HG03457 (cell line): ENCODE results near the gene PEX7.
"Not testable (repeated sequence)": the region's sequence is repeated elsewhere in the genome, so short reads cannot be mapped to it uniquely, and the experiment has no call there.

Experiments
- ATAC-seq: cut with Tn5 transposase; IDR thresholded peaks from one replicate; pipeline ENCODE4 v1.9.1; 2021; ENCODE audit warnings: moderate number of reproducible peaks; ENCODE audit not compliant: unreplicated experiment

PEX7 gene

GRCh38 chr6:136950436-136951126, 128.2 kb downstream of the PEX7 start:
- ATAC-seq: no peak

- ATAC-seq: no peak
These were observed 130.4 kb downstream of the PEX7 start for GRCh38 chr6:136952714-136953260.

- no peak for ATAC-seq
These were observed 132.7 kb downstream of the PEX7 start for GRCh38 chr6:136955123-136955522.

- ATAC-seq: no peak
These were observed 134.5 kb downstream of the PEX7 start for GRCh38 chr6:136956590-136957544.

GRCh38 chr6:136958168-136958567, 135.8 kb downstream of the PEX7 start:
- ATAC-seq: no peak

GRCh38 chr6:136959471-136959891, 137.1 kb downstream of the PEX7 start:
- ATAC-seq: no peak

GRCh38 chr6:136959935-136960334, 137.5 kb downstream of the PEX7 start:
- ATAC-seq: not testable (repeated sequence)

- no peak for ATAC-seq
These were observed 138.4 kb downstream of the PEX7 start for GRCh38 chr6:136960781-136961180.

GRCh38 chr6:136961848-136962247, 139.5 kb downstream of the PEX7 start:
- no peak for ATAC-seq

- ATAC-seq: no peak
These were observed 140.3 kb downstream of the PEX7 start for GRCh38 chr6:136962661-136963060.

- no peak for ATAC-seq
These were observed 140.9 kb downstream of the PEX7 start for GRCh38 chr6:136963259-136963658.
